HepG2 (cell line): ENCODE data around the gene HOXD3. TPM values are rescaled to one million over a fixed set of nuclear protein-coding genes. Genes with fewer than 3 reads are reported as not detected.

Source experiments
- ATAC-seq: fragments of 200-7000 bp; cut with Tn5 transposase; 3 replicates; pipeline ENCODE4 v1.9.1; 2020; ENCODE audit warnings: mild to moderate bottlenecking, moderate library complexity
- BruUV-seq: library from RNA; stranded (reverse); fragments of 400-500 nt; replicated peaks from 2 replicates; lab custom pipeline; 2021; lab: Mats Ljungman, UMichigan
- CTCF ChIA-PET: fragments of 300-600 bp; formaldehyde crosslinking; extraction: SDS; loops from one replicate; lab custom pipeline; 2021; ENCODE audit warnings: low total read pairs, inconsistent platforms, low intra/inter-chr PET ratio; lab: Yijun Ruan, JAX
- POLR2A ChIA-PET: fragments of 350-600 bp; sonication (Branson Sonifier 250); formaldehyde crosslinking; loops from one replicate; lab custom pipeline; 2020; ENCODE audit warnings: antibody characterized with exemption, inconsistent platforms; lab: Yijun Ruan, JAX
- DNase-seq: peaks from one replicate; pipeline ENCODE4 v3.0.0-alpha.2; 2015; ENCODE audit warnings: low spot score
- FAIRE-seq: peaks from 3 replicates; lab custom pipeline; 2011; peaks lifted over from hg19 to GRCh38; lab: Jason Lieb, UNC
- H2AFZ ChIP-seq: one replicate; pipeline ENCODE4 v1.6.1; 2011; ENCODE audit warnings: low read length, inconsistent platforms
- H3K27ac ChIP-seq: fragments of 300-600 bp; 3 replicates; pipeline ENCODE4 v1.8.0; 2011; ENCODE audit warnings: mixed run types, mild to moderate bottlenecking, mixed read lengths, low read length, inconsistent platforms; ENCODE audit not compliant: insufficient read depth; ENCODE audit errors: extremely low read length
- H3K27me3 ChIP-seq, 2 experiments: fragments of 200-600 bp in 1 of 2; 2 replicates in 1 of 2; 3 replicates in 1 of 2; pipeline versions ENCODE4 v1.6.0 to v1.8.0; 2011; ENCODE audit warnings: low read length in 2 of 2, mild to moderate bottlenecking in 2 of 2, moderate library complexity in 2 of 2, inconsistent platforms in 1 of 2; ENCODE audit not compliant: insufficient read depth in 2 of 2, control insufficient read depth in 1 of 2
- H3K36me3 ChIP-seq, 2 experiments: fragments of 200-600 bp in 1 of 2; replicated peaks in 1 of 2; 2 replicates in 1 of 2; 3 replicates in 1 of 2; pipeline versions ENCODE4 v1.5.1 to v1.8.0; 2011; ENCODE audit warnings: low read length in 2 of 2, inconsistent platforms in 1 of 2; ENCODE audit not compliant: insufficient read depth in 2 of 2, control insufficient read depth in 1 of 2
- H3K4me1 ChIP-seq: 2 replicates; pipeline ENCODE4 v1.5.1; 2012; ENCODE audit warnings: low read length, inconsistent platforms; ENCODE audit not compliant: insufficient read depth
- H3K4me2 ChIP-seq: 2 replicates; pipeline ENCODE4 v1.6.0; 2011; ENCODE audit warnings: low read depth, low read length, inconsistent platforms
- H3K4me3 ChIP-seq, 3 experiments: fragments of 200-600 bp in 1 of 3; sonication (generic), shearing (Covaris generic) in 1 of 3; replicated peaks in 1 of 3; 2 replicates each; pipeline ENCODE4 v1.5.1; 2011 to 2016; ENCODE audit warnings: low read length in 3 of 3, inconsistent platforms in 2 of 3, low read depth in 2 of 3, mild to moderate bottlenecking in 2 of 3, control low read depth in 1 of 3, mixed read lengths in 1 of 3; ENCODE audit not compliant: insufficient read depth in 1 of 3
- H3K79me2 ChIP-seq: one replicate; pipeline ENCODE4 v1.6.1; 2011; ENCODE audit warnings: low read length, inconsistent platforms; ENCODE audit not compliant: insufficient read depth
- H3K9ac ChIP-seq: 2 replicates; pipeline ENCODE4 v1.6.0; 2011; ENCODE audit warnings: mild to moderate bottlenecking, low read depth, low read length, inconsistent platforms; ENCODE audit not compliant: insufficient read depth
- H3K9me3 ChIP-seq: 2 replicates; pipeline ENCODE4 v1.5.1; 2012; ENCODE audit warnings: mild to moderate bottlenecking, low read length
- H4K20me1 ChIP-seq: 2 replicates; pipeline ENCODE4 v1.6.0; 2011; ENCODE audit warnings: inconsistent platforms, mild to moderate bottlenecking, low read length, moderate library complexity; ENCODE audit not compliant: insufficient read depth
- HIVEP1 ChIP-seq: sonication (generic); formaldehyde crosslinking; IDR thresholded peaks from 2 replicates; pipeline ENCODE4 v1.4.0; 2020; ENCODE audit warnings: mild to moderate bottlenecking, missing genetic modification reagents
- LBX2 ChIP-seq: sonication (generic); formaldehyde crosslinking; IDR thresholded peaks from 2 replicates; pipeline ENCODE4 v1.5.0; 2020; ENCODE audit warnings: missing genetic modification reagents, mild to moderate bottlenecking, borderline replicate concordance
- MYPOP ChIP-seq: sonication (generic); formaldehyde crosslinking; IDR thresholded peaks from 2 replicates; pipeline ENCODE4 v1.8.1; 2023; ENCODE audit warnings: mild to moderate bottlenecking, moderate library complexity, missing genetic modification reagents
- NFE2 ChIP-seq: sonication (generic); formaldehyde crosslinking; IDR thresholded peaks from 2 replicates; pipeline ENCODE4 v1.4.0; 2020; ENCODE audit warnings: missing genetic modification reagents
- NR2C2 ChIP-seq: sonication (generic); formaldehyde crosslinking; IDR thresholded peaks from 2 replicates; pipeline ENCODE4 v1.4.0; 2020; ENCODE audit warnings: missing genetic modification reagents, mild to moderate bottlenecking, moderate library complexity, borderline replicate concordance
- SRSF4 ChIP-seq: fragments of 200-400 bp; formaldehyde crosslinking; IDR thresholded peaks from one replicate; pipeline ENCODE4 v1.6.1; 2018; ENCODE audit warnings: mild to moderate bottlenecking, low read depth, low read length, moderate library complexity; ENCODE audit not compliant: poor library complexity, severe bottlenecking
- THAP11 ChIP-seq: IDR thresholded peaks from 2 replicates; pipeline ENCODE4 v1.6.1; 2016; ENCODE audit warnings: missing biosample characterization, missing genetic modification reagents
- ZNF138 ChIP-seq: sonication (generic); formaldehyde crosslinking; IDR thresholded peaks from 2 replicates; pipeline ENCODE4 v1.5.0; 2020; ENCODE audit warnings: mild to moderate bottlenecking, low read depth, missing genetic modification reagents
- WGBS: methylation state at CpG from one replicate; pipeline ENCODE4 v1.1.6; 2017; ENCODE audit warnings: low lambda C conversion rate; 5-methylcytosine and 5-hydroxymethylcytosine counted together
- in situ Hi-C: cut with HindIII; loops from 2 replicates; pipeline ENCODE4 v1.10.0; 2017; ENCODE audit warnings: low pct_unique_long_range_greater_than_20kb; ENCODE audit not compliant: extremely low pct_ligation_motif_present
- intact Hi-C: fragments of 100-400 bp; cut with micrococcal nuclease; formaldehyde crosslinking; loops from one replicate; pipeline ENCODE4 v1.10.0; 2022; ENCODE audit not compliant: unreplicated experiment
- polyA plus RNA-seq, 8 experiments: library from polyadenylated mRNA; depleted of rRNA in 3 of 8; stranded (reverse) in 7 of 8; unstranded in 1 of 8; fragments of >200 nt; fragmentation: Illumina TruSeq in 4 of 8; extraction: Trizol in 4 of 8; gene quantifications; 2 replicates each; pipeline versions ENCODE4 v1.2.1 to v1.2.3, GENCODE V29; 2011 to 2016; ENCODE audit warnings: low read depth in 4 of 8, missing spikeins in 1 of 8, mixed read lengths in 1 of 8; ENCODE audit not compliant: insufficient read depth in 1 of 8
- total RNA-seq, 5 experiments: library from RNA; depleted of rRNA; stranded (reverse); fragments of >200 nt; fragmentation: Illumina TruSeq; extraction: Trizol; gene quantifications; 2 replicates each; pipeline ENCODE4 v1.2.3, GENCODE V29; 2016; ENCODE audit warnings: low read depth in 1 of 5

Gene HOXD3
- total and polyA plus RNA-seq, 2 of the 13 experiments (the other 11 are each of a cell fraction or from before 2014, with no cell fraction given): 0.05 to 0.09 TPM

GRCh38 chr2:176177580-176178037 is 20.5 kb downstream of the HOXD3 start:
- H3K4me2 ChIP-seq: no peak overlapping the region
- no peak overlapping the region for H3K4me3 ChIP-seq
- ChIA-PET POLR2A (no interaction called here), CTCF (no interaction called here)
- intact Hi-C loops (no loop called here), in situ Hi-C loops (no loop called here)
- DNase-seq (no peak), ATAC-seq (no peak), FAIRE-seq (no peak)
- H2AFZ ChIP-seq: no peak overlapping the region
- peaks cover 2 to 43% of the 10 kb centered on the region in 2 experiments for H3K36me3 ChIP-seq
- peaks cover 8% of the 10 kb centered on the region for H3K79me2 ChIP-seq
- H3K27me3 ChIP-seq: no peaks in the 10 kb centered on the region; a peak in 2 of 5 replicates
- H3K9me3 ChIP-seq: no peaks in the 10 kb centered on the region
- H3K4me1 ChIP-seq: peaks cover 33% of the 10 kb centered on the region
- TF ChIP-seq LBX2 (no peak), HIVEP1 (CRISPR knock-in tag) (no peak), MYPOP (CRISPR knock-in tag) (no peak), THAP11 (no peak), NFE2 (no peak), SRSF4 (no peak), ZNF138 (CRISPR knock-in tag) (no peak), NR2C2 (no peak)
- WGBS: 84% methylated on average over 12 of the region's 12 CpGs
- no peak overlapping the region for H3K9ac ChIP-seq
- H4K20me1 ChIP-seq: peaks cover 4% of the 10 kb centered on the region; the same call in 1 of the 2 replicates
- H3K27ac ChIP-seq: no peak overlapping the region
- BruUV-seq: no TSS peak
